Breast epithelium (tissue), 3 donors: ENCODE data around the gene PPP2R2D.

ENCODE experiments used
- CTCF ChIP-seq, 3 donors: fragments of 450-650 bp; IDR thresholded peaks; one replicate each; pipeline ENCODE4 v1.5.1; 2016 to 2017; ENCODE audit warnings: antibody characterized with exemption in 3 of 3, mild to moderate bottlenecking in 3 of 3, moderate library complexity in 3 of 3
- POLR2A ChIP-seq: fragments of 450-650 bp; IDR thresholded peaks from one replicate; pipeline ENCODE4 v1.6.1; 2016; ENCODE audit warnings: antibody characterized with exemption, mild to moderate bottlenecking, moderate library complexity

GRCh38 chr10:131930150-131930549 lies 29.3 kb downstream of the PPP2R2D start:
- no peak for TF ChIP-seq POLR2A
- TF ChIP-seq CTCF (IDR thresholded peaks at IDR 0.05) = no peak
